ENCODE results near the gene CD74. TPM values are rescaled to one million over a fixed set of nuclear protein-coding genes. Genes with fewer than 3 reads are reported as not detected.
A peak's percentile ranks its signal among the peaks of the same experiment; 100 is the strongest.

CD74 gene
- total and polyA plus RNA-seq, 2 of the 13 experiments (the other 11 are each of a cell fraction or from before 2014, with no cell fraction given), result 34.1 to 84.4 TPM

DNA sequence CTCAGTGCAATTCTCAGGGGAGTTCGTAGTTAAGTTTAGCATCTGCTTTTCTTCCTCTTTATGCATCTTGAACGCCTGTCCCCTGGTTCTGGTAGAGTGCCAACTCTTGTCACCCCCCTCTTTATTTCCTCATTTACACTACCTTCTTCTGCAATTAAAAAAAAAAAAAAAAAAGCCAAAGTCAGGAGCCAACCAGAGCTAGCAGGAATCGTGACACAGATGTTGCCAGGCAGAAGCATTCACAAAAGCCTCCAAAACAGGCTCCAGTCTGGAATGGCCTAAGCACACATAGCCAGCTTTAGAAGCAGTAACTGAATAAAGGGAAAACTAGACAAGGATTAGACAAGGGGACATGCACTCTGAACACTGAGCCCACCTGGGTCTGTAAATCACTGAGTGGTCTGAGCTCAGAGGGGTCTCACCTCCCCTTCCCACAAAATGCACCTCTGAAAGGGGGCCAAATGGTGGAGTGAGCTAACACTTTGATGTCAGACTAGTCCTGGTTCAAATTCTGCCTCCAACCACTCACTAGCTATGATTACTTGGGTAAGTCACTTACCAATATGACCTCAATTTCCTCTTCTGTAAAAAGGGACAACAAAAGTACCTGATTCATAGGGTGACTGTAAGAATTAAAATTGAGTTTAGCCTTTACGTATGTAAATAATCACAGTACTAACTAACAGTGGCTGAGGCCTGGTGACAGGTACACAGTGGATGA is 2.0 kb downstream of the CD74 start (continued):
- TF ChIP-seq ZNF598 (CRISPR knock-in tag; IDR thresholded peaks at IDR 0.05; ENCODE audit: borderline replicate concordance) (no peak), ZNF282 (IDR thresholded peaks at IDR 0.05; ENCODE audit: partially characterized antibody) (no peak), MAZ (IDR thresholded peaks at IDR 0.05; ENCODE audit: borderline replicate concordance, low read depth, low read length) (no peak), MAZ (CRISPR knock-in tag; IDR thresholded peaks at IDR 0.05; ENCODE audit: low read depth) (0 out of 2 replicates have a peak, but pooled peaks have one; percentile 19), ZNF737 (CRISPR knock-in tag; IDR thresholded peaks at IDR 0.05; ENCODE audit: borderline replicate concordance) (no peak), ZSCAN22 (CRISPR knock-in tag; IDR thresholded peaks at IDR 0.05) (no peak), PITX1 (CRISPR knock-in tag; IDR thresholded peaks at IDR 0.05) (no peak), ATF1 (CRISPR knock-in tag; IDR thresholded peaks at IDR 0.05) (peak; percentile 93), ZNF510 (CRISPR knock-in tag; IDR thresholded peaks at IDR 0.05; ENCODE audit: low read depth) (no peak), NCOA2 (CRISPR knock-in tag; IDR thresholded peaks at IDR 0.05) (no peak), ZNF766 (CRISPR knock-in tag; IDR thresholded peaks at IDR 0.05; ENCODE audit: borderline replicate concordance) (no peak)
- TF ChIP-seq, protein P1, sequence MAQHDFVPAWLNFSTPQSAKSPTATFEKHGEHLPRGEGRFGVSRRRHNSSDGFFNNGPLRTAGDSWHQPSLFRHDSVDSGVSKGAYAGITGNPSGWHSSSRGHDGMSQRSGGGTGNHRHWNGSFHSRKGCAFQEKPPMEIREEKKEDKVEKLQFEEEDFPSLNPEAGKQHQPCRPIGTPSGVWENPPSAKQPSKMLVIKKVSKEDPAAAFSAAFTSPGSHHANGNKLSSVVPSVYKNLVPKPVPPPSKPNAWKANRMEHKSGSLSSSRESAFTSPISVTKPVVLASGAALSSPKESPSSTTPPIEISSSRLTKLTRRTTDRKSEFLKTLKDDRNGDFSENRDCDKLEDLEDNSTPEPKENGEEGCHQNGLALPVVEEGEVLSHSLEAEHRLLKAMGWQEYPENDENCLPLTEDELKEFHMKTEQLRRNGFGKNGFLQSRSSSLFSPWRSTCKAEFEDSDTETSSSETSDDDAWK (CRISPR knock-in tag; IDR thresholded peaks at IDR 0.05), result no peak
- TF ChIP-seq, protein P2, sequence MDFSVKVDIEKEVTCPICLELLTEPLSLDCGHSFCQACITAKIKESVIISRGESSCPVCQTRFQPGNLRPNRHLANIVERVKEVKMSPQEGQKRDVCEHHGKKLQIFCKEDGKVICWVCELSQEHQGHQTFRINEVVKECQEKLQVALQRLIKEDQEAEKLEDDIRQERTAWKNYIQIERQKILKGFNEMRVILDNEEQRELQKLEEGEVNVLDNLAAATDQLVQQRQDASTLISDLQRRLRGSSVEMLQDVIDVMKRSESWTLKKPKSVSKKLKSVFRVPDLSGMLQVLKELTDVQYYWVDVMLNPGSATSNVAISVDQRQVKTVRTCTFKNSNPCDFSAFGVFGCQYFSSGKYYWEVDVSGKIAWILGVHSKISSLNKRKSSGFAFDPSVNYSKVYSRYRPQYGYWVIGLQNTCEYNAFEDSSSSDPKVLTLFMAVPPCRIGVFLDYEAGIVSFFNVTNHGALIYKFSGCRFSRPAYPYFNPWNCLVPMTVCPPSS (IDR thresholded peaks at IDR 0.05), result no peak
- TF ChIP-seq, protein P3, sequence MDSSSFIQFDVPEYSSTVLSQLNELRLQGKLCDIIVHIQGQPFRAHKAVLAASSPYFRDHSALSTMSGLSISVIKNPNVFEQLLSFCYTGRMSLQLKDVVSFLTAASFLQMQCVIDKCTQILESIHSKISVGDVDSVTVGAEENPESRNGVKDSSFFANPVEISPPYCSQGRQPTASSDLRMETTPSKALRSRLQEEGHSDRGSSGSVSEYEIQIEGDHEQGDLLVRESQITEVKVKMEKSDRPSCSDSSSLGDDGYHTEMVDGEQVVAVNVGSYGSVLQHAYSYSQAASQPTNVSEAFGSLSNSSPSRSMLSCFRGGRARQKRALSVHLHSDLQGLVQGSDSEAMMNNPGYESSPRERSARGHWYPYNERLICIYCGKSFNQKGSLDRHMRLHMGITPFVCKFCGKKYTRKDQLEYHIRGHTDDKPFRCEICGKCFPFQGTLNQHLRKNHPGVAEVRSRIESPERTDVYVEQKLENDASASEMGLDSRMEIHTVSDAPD (CRISPR knock-in tag; IDR thresholded peaks at IDR 0.05), result no peak

Measured in HepG2 (cell line).